Right lobe of liver (tissue), 4 donors: ENCODE results near the gene PAX5.

Source experiments
- CTCF ChIP-seq, 4 donors: fragments of 200-600 bp in 3 of 4; fragments of 450-650 bp in 1 of 4; IDR thresholded peaks; one replicate each; pipeline versions ENCODE4 v1.5.1 to v1.8.0; 2016 to 2022; ENCODE audit warnings: antibody characterized with exemption in 4 of 4, mild to moderate bottlenecking in 2 of 4
- POLR2A ChIP-seq: fragments of 450-650 bp; IDR thresholded peaks from one replicate; pipeline ENCODE4 v1.6.1; 2017; ENCODE audit warnings: antibody characterized with exemption, mild to moderate bottlenecking
- donor health status: DM: no; HTN: no; CAD: no.
- donor health status: DM: no; HTN: no; CAD: no.
- donor health status: DM: no; HTN: yes; CAD: no.

GRCh38 chr9:36789886-36790285, 244.2 kb downstream of the PAX5 start:
- no peak for TF ChIP-seq CTCF (IDR thresholded peaks at IDR 0.05)
- TF ChIP-seq POLR2A = no peak
